ENCODE measurements around the gene ZNF236. TPM values are rescaled to one million over a fixed set of nuclear protein-coding genes. Genes with fewer than 3 reads are reported as not detected.

ZNF236 gene
- total and polyA plus RNA-seq, 4 donors: 0.38 to 23.6 (median 10.0) TPM

DNA sequence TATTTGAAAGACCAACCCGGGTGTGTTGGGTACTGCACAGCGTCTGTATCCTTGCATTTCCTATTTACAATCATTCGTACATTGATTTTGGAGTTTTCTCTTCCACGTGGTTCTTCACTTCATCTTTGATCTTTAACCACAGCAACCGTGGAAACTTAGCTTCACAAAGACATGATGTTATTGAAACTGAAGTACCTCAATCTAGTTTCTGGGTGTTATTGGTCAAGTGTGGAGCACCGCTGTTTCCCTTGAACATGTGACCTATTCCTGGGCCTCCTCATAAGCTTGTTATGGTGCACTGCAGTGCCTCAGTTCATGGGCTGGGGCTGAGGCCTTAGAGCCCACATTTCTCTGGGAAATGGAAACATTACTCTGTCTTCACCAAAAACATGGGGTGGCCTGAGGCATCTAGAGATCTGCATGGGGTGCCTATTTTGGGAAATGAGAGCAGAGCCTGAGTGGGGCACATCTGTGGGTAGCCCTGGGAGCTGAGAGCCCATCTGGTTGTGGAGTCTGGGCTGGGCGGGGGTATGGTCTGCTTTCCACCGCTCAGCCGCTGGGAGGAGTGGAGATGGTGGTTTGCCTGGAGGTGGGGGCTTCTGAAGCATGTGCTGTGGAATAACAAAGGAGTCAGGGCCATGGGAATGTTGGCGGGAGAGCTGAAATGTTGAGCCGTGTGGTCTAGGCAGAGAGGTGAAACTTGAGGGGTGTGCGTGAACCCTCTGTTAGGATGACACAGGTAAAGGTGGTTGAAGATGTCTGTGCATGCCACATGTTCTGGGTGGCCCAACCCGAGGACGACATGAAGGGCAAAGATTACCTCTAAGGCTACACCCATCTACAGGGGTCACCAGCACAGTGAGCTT lies 37.4 kb downstream of the ZNF236 start:
- intact Hi-C loops (cut with DNase I): no loop called here
- no peak overlapping the region for H3K27ac ChIP-seq (ENCODE audit: low read depth in 1 of 2, low read length in 2 of 2)
- ATAC-seq (ENCODE audit: low FRiP score): no peak

DNA sequence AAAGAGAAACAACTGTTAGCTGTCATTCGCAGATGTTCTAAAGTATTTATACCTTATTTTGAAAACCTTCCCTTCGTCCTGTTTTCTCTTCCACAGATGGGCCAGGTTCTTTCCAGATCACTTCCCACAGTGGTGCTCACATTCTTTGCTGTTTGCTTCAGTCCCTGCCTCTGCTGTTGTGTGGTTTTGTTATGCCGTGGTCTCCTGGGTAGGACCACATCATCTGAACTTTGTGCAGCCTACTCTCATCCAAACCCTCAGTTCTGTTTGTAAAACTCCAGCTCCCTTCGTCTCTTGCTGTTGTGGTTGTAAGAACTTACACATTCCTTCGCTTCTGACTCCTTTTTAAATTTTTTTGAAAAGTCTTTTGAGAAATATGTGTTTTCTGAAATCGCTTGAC lies 38.1 kb downstream of the ZNF236 start:
- ATAC-seq (ENCODE audit: low FRiP score) (no peak), DNase-seq (no peak)
- 72 to 80% methylated on average over 6 of the region's 6 CpGs for WGBS, 2 donors
- intact Hi-C loops (cut with DNase I): no loop called here
- Histone ChIP-seq H3K9me3 (ENCODE audit: control insufficient read depth, low read length) (no peaks in the 10 kb centered on the region), H3K4me3 (ENCODE audit: low read length in 2 of 2) (no peak overlapping the region), H3K36me3 (ENCODE audit: control insufficient read depth in 1 of 2, insufficient read depth in 2 of 2, low read length in 1 of 2) (peaks cover 0 to 8% of the 10 kb centered on the region in 2 donors), H3K27me3 (ENCODE audit: control insufficient read depth in 1 of 2, insufficient read depth in 2 of 2, low read length in 1 of 2) (no peaks in the 10 kb centered on the region), H3K27ac (ENCODE audit: low read depth in 1 of 2, low read length in 2 of 2) (no peak overlapping the region), H3K4me1 (ENCODE audit: control insufficient read depth in 1 of 2, insufficient read depth in 2 of 2, low read length in 2 of 2) (no peaks in the 10 kb centered on the region)

More for the DNA sequence above, 37.4 kb downstream of the ZNF236 start:
- Histone ChIP-seq H3K4me1 (ENCODE audit: control insufficient read depth in 1 of 2, insufficient read depth in 2 of 2, low read length in 2 of 2) (no peaks in the 10 kb centered on the region), H3K9me3 (ENCODE audit: control insufficient read depth, low read length) (no peaks in the 10 kb centered on the region), H3K36me3 (ENCODE audit: control insufficient read depth in 1 of 2, insufficient read depth in 2 of 2, low read length in 1 of 2) (peaks cover 0 to 8% of the 10 kb centered on the region in 2 donors), H3K27me3 (ENCODE audit: control insufficient read depth in 1 of 2, insufficient read depth in 2 of 2, low read length in 1 of 2) (no peaks in the 10 kb centered on the region), H3K4me3 (ENCODE audit: low read length in 2 of 2) (no peak overlapping the region)
- WGBS, 2 donors: 88 to 93% methylated on average over 14 of the region's 14 CpGs
- DNase-seq: no peak

DNA sequence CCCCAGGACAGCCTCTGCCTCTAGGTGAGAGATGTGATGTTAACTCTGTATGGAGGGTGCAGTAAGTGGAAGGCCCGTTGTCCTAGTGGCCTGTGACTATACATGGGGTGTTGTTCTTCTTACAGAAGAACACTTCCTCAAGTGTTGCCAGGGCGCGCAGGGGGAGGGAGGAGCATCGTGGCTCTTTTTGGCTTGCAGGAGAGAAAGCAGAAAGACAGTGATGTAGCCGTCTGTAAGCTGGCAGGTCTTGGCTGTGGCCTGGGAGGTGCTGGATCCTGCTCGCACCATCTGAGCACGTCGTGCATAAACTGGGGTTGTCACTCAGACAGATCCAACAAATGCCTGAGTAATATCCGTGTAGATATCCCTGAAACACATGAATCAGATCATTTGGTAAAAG lies 44.3 kb downstream of the ZNF236 start:
- H3K4me3 ChIP-seq (ENCODE audit: low read length in 2 of 2): no peak overlapping the region
- H3K4me1 ChIP-seq (ENCODE audit: control insufficient read depth in 1 of 2, insufficient read depth in 2 of 2, low read length in 2 of 2): no peaks in the 10 kb centered on the region
- intact Hi-C loops (cut with DNase I): no loop called here
- WGBS, 2 donors: 65 to 68% methylated on average over 9 of the region's 9 CpGs
- no peaks in the 10 kb centered on the region for H3K27me3 ChIP-seq (ENCODE audit: control insufficient read depth in 1 of 2, insufficient read depth in 2 of 2, low read length in 1 of 2)
- DNase-seq (no peak), ATAC-seq (ENCODE audit: low FRiP score) (no peak)
- H3K9me3 ChIP-seq (ENCODE audit: control insufficient read depth, low read length): no peaks in the 10 kb centered on the region
- peaks cover 0 to 5% of the 10 kb centered on the region in 2 donors for H3K36me3 ChIP-seq (ENCODE audit: control insufficient read depth in 1 of 2, insufficient read depth in 2 of 2, low read length in 1 of 2)
- H3K27ac ChIP-seq (ENCODE audit: low read depth in 1 of 2, low read length in 2 of 2): no peak overlapping the region

DNA sequence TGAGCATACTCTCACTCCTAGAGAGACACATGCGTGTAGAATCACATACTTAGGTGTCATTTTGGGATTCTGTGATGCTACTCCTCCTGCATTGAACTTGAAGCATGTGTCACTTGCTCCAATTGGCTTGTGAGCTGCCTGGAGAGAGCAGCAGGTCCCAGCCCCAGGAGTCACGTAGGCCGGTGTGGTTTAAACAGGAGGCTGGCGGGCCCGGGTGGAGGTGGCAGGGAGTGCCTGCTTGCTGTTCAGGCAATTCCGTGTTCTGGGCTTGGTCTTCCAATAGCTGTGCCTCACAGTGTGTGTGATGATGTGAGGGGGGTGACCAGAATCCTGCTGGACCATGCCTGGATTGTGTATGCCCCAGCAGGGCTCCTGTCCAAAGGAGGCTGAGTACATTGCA lies 51.0 kb downstream of the ZNF236 start:
- no peaks in the 10 kb centered on the region for H3K9me3 ChIP-seq (ENCODE audit: control insufficient read depth, low read length)
- H3K36me3 ChIP-seq (ENCODE audit: control insufficient read depth in 1 of 2, insufficient read depth in 2 of 2, low read length in 1 of 2): no peaks in the 10 kb centered on the region
- DNase-seq (no peak), ATAC-seq (ENCODE audit: low FRiP score) (no peak)
- H3K27ac ChIP-seq (ENCODE audit: low read depth in 1 of 2, low read length in 2 of 2): no peak overlapping the region
- no peak overlapping the region for H3K4me3 ChIP-seq (ENCODE audit: low read length in 2 of 2)
- intact Hi-C loops (cut with DNase I): loop anchor here in 1 of 2 donors (10.0 kb wide), 1 partner anchor 69 kb away; no protein-coding TSS in a partner anchor
- no peaks in the 10 kb centered on the region for H3K27me3 ChIP-seq (ENCODE audit: control insufficient read depth in 1 of 2, insufficient read depth in 2 of 2, low read length in 1 of 2)
- no peaks in the 10 kb centered on the region for H3K4me1 ChIP-seq (ENCODE audit: control insufficient read depth in 1 of 2, insufficient read depth in 2 of 2, low read length in 2 of 2)
- 88 to 91% methylated on average over 6 of the region's 6 CpGs for WGBS, 2 donors

DNA sequence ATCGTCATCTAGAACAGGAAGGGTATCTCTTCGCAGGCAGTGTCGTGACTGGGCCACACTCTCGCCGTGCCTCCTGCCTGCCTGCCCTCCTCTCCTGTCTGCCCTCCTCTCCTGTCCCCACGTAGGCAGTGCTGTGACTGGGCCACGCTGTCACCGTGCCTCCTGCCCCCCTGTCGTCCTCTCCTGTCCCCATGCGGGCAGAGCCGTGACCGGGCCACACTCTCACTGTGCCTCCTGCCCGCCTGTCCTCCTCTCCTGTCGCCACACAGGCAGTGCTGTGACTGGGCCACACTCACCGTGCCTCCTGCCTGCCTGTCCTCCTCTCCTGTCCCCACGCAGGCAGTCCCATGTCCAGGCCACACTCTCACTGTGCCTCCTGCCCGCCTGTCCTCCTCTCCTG lies 51.4 kb downstream of the ZNF236 start:
- intact Hi-C loops (cut with DNase I): loop anchor here in 1 of 2 donors (10.0 kb wide), 1 partner anchor 69 kb away; no protein-coding TSS in a partner anchor
- Histone ChIP-seq H3K36me3 (ENCODE audit: control insufficient read depth in 1 of 2, insufficient read depth in 2 of 2, low read length in 1 of 2) (no peaks in the 10 kb centered on the region), H3K27me3 (ENCODE audit: control insufficient read depth in 1 of 2, insufficient read depth in 2 of 2, low read length in 1 of 2) (no peaks in the 10 kb centered on the region), H3K4me1 (ENCODE audit: control insufficient read depth in 1 of 2, insufficient read depth in 2 of 2, low read length in 2 of 2) (no peaks in the 10 kb centered on the region), H3K27ac (ENCODE audit: low read depth in 1 of 2, low read length in 2 of 2) (no peak overlapping the region), H3K9me3 (ENCODE audit: control insufficient read depth, low read length) (no peaks in the 10 kb centered on the region), H3K4me3 (ENCODE audit: low read length in 2 of 2) (no peak overlapping the region)
- no peak for ATAC-seq (ENCODE audit: low FRiP score)
- DNase-seq: no peak
- 91 to 93% methylated on average over 17 of the region's 17 CpGs for WGBS, 2 donors

DNA sequence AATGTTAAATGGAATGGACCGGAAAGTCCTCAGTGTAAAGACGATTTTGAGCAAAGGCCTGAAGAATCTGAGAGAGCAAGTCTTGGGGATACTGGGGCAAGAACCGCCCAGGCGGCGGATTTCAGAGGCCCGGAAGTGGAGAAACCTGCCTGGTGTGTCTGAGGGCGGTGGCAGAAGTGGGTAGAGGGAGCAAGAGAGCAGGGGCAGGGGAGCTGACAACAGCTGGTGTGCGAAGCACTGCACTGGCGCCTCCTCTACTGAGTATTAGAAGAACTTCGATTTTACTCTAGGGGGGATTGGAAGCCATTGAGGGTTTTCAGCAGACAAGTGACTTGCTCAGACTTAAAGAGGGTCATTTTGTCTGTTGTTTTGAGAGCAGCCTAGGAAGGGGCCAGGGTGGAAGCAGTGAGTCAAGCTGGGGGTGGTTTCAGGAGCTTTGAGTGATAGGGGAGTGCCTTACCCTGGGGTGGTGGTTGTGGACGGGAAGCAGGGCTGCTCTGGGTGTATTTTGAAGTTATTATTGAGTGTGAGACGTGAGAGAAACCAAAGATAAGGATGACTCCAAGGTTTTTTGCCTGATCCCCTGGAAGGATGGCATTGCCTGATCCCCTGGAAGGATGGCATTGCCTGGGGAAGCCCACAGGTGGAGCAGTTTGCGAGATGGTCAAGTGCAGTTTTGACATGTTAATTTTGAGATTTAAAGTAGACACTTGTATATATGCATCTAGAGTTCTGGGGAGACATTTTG lies 52.5 kb downstream of the ZNF236 start:
- no peak overlapping the region for H3K27ac ChIP-seq (ENCODE audit: low read depth in 1 of 2, low read length in 2 of 2)
- H3K4me1 ChIP-seq (ENCODE audit: control insufficient read depth in 1 of 2, insufficient read depth in 2 of 2, low read length in 2 of 2): no peaks in the 10 kb centered on the region
- WGBS, 2 donors: 86 to 92% methylated on average over 13 of the region's 13 CpGs
- H3K27me3 ChIP-seq (ENCODE audit: control insufficient read depth in 1 of 2, insufficient read depth in 2 of 2, low read length in 1 of 2): no peaks in the 10 kb centered on the region
- ATAC-seq (ENCODE audit: low FRiP score) (no peak), DNase-seq (no peak)
- peaks cover 0 to 3% of the 10 kb centered on the region in 2 donors for H3K36me3 ChIP-seq (ENCODE audit: control insufficient read depth in 1 of 2, insufficient read depth in 2 of 2, low read length in 1 of 2)
- no peaks in the 10 kb centered on the region for H3K9me3 ChIP-seq (ENCODE audit: control insufficient read depth, low read length)
- intact Hi-C loops (cut with DNase I): loop anchor here (5.0 to 10.0 kb wide), 2 partner anchors 70 to 73 kb away; no protein-coding TSS in a partner anchor
- no peak overlapping the region for H3K4me3 ChIP-seq (ENCODE audit: low read length in 2 of 2)

DNA sequence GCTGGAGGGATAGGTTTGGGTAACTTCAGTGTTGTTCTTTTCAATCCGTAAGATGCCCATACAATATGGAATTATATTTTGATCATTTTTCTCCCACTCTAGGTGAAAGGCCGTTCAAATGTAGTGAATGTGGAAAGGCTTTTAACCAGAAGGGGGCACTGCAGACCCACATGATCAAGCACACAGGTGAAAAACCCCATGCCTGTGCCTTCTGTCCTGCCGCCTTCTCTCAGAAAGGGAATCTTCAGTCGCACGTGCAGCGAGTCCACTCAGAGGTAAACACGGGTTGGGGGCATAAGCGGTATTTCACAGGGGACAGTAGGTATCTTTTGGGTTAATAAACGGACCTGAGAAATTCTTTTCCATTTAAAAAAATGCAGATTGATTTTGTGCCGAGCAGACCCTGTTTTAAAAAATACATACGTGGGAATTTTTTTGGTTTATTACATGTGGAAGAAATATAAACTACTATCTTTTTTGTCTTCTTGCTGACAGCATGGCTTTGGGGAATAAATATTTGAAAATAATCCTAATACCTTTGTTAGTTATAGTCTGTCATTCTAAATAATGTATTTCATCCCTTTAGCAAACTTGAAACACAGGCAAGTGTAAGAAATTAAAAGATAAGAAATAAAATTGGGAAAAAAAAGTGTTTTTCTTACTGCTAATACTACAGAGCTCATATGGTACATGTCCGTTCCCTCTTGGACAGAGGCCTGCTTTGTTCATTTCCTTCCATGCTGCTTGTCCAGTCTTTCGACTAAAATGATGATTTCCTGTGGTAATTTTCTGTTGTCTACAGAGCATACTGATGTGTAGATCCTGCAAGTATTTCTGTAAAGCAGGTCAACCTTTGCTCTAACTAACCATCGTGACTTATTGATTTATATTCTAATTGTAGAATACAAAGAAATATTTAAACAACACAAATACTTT lies 53.3 kb downstream of the ZNF236 start:
- no peaks in the 10 kb centered on the region for H3K9me3 ChIP-seq (ENCODE audit: control insufficient read depth, low read length)
- intact Hi-C loops (cut with DNase I): loop anchor here (5.0 to 10.0 kb wide), 2 partner anchors 71 to 73 kb away; no protein-coding TSS in a partner anchor
- no peaks in the 10 kb centered on the region for H3K27me3 ChIP-seq (ENCODE audit: control insufficient read depth in 1 of 2, insufficient read depth in 2 of 2, low read length in 1 of 2)
- DNase-seq (no peak), ATAC-seq (ENCODE audit: low FRiP score) (no peak)
- H3K36me3 ChIP-seq (ENCODE audit: control insufficient read depth in 1 of 2, insufficient read depth in 2 of 2, low read length in 1 of 2): peaks cover 0 to 6% of the 10 kb centered on the region in 2 donors
- 70 to 72% methylated on average over 14 of the region's 14 CpGs for WGBS, 2 donors
- H3K4me1 ChIP-seq (ENCODE audit: control insufficient read depth in 1 of 2, insufficient read depth in 2 of 2, low read length in 2 of 2): no peaks in the 10 kb centered on the region
- no peak overlapping the region for H3K27ac ChIP-seq (ENCODE audit: low read depth in 1 of 2, low read length in 2 of 2)
- H3K4me3 ChIP-seq (ENCODE audit: low read length in 2 of 2): no peak overlapping the region

DNA sequence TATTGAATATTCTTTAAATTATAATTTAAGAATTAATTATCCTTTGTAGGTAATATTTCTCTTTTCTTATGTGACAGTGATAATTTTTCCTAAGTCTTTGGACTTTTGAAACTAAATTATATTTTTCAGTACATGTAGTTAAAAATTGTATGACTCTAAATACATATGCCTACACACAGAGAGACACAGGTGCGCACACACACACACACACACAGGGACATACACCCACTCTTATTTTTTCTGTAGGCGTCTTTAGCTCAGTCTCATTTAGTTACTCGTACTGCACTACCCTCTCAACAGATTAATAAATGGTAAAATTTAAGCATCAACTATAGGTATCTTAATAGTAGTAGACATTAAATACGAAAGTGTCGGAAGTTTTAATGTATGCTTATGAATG lies 56.1 kb downstream of the ZNF236 start:
- 86 to 89% methylated on average over 5 of the region's 5 CpGs for WGBS, 2 donors
- ATAC-seq (ENCODE audit: low FRiP score) (no peak), DNase-seq (no peak)
- no peaks in the 10 kb centered on the region for H3K4me1 ChIP-seq (ENCODE audit: control insufficient read depth in 1 of 2, insufficient read depth in 2 of 2, low read length in 2 of 2)
- no peaks in the 10 kb centered on the region for H3K27me3 ChIP-seq (ENCODE audit: control insufficient read depth in 1 of 2, insufficient read depth in 2 of 2, low read length in 1 of 2)
- no peaks in the 10 kb centered on the region for H3K9me3 ChIP-seq (ENCODE audit: control insufficient read depth, low read length)
- peaks cover 0 to 14% of the 10 kb centered on the region in 2 donors for H3K36me3 ChIP-seq (ENCODE audit: control insufficient read depth in 1 of 2, insufficient read depth in 2 of 2, low read length in 1 of 2)
- no peak overlapping the region for H3K4me3 ChIP-seq (ENCODE audit: low read length in 2 of 2)
- no peak overlapping the region for H3K27ac ChIP-seq (ENCODE audit: low read depth in 1 of 2, low read length in 2 of 2)
- intact Hi-C loops (cut with DNase I): loop anchor here (5.0 to 10.0 kb wide), 2 partner anchors 74 to 76 kb away; no protein-coding TSS in a partner anchor
